ENCODE data around the gene ADH6. TPM values are rescaled to one million over a fixed set of nuclear protein-coding genes. Genes with fewer than 3 reads are reported as not detected.

The ADH6 gene
- total RNA-seq, 3 donors from 2014 or later = 6.2 to 18.6 (median 16.6) TPM

GRCh38 chr4:99157478-99157935 lies 61.5 kb downstream of the ADH6 start:
- intact Hi-C loops (cut with DNase I, micrococcal nuclease) = no loop called here
- no peaks in the 10 kb centered on the region for H3K9me3 ChIP-seq
- peaks cover 7% of the 10 kb centered on the region for H3K4me1 ChIP-seq (ENCODE audit: low read depth)
- no peaks in the 10 kb centered on the region for H3K36me3 ChIP-seq (ENCODE audit: low read depth)
- no peak overlapping the region for H3K4me3 ChIP-seq
- DNase-seq (no peak), ATAC-seq (peak; percentile 42)
- no peak for TF ChIP-seq CTCF (IDR thresholded peaks at IDR 0.05)

- intact Hi-C loops (cut with DNase I, micrococcal nuclease) = no loop called here
- DNase-seq (no peak), ATAC-seq (peak; percentile 24)
- Histone ChIP-seq H3K9me3 (no peaks in the 10 kb centered on the region), H3K4me1 (ENCODE audit: low read depth) (peaks cover 7% of the 10 kb centered on the region), H3K36me3 (ENCODE audit: low read depth) (no peaks in the 10 kb centered on the region), H3K4me3 (no peak overlapping the region)
- TF ChIP-seq CTCF (IDR thresholded peaks at IDR 0.05) = no peak
Measured at GRCh38 chr4:99156992-99157391, 62.1 kb downstream of the ADH6 start.

- Histone ChIP-seq H3K9me3 (no peaks in the 10 kb centered on the region), H3K4me1 (ENCODE audit: low read depth) (peaks cover 7% of the 10 kb centered on the region), H3K36me3 (ENCODE audit: low read depth) (no peaks in the 10 kb centered on the region), H3K4me3 (no peak overlapping the region)
- TF ChIP-seq CTCF (IDR thresholded peaks at IDR 0.05) = no peak
- ATAC-seq (no peak), DNase-seq (no peak)
- intact Hi-C loops (cut with DNase I, micrococcal nuclease) = no loop called here
Measured at GRCh38 chr4:99154658-99155342, 64.2 kb downstream of the ADH6 start.

Other genes with a start within 250 kb of the ADH6 start
- 10 to 100 TPM; 53.7 to 70.1 (median 55.0) TPM for gene METAP1, start 223.5 kb downstream of the ADH6 start, total RNA-seq
- gene ADH5, start 130.5 kb downstream of the ADH6 start, total RNA-seq = 100 to 1,000 TPM; 136 to 236 (median 192) TPM
- gene ADH4, start 74.9 kb downstream of the ADH6 start, total RNA-seq = under 1 TPM; 0.19 to 0.41 (median 0.23) TPM
- 1 to 10 TPM in 1 of 3 donors, under 1 TPM in 2; 0.20 to 2.4 (median 0.80) TPM for gene ADH1A, start 71.7 kb upstream of the ADH6 start, total RNA-seq
- 100 to 1,000 TPM in 2 of 3 donors, 10 to 100 TPM in 1; 43.9 to 447 (median 179) TPM for gene ADH1B, start 102.2 kb upstream of the ADH6 start, total RNA-seq
- gene ADH1C, start 133.5 kb upstream of the ADH6 start, total RNA-seq = 100 to 1,000 TPM; 137 to 502 (median 271) TPM
- gene ADH7, start 216.1 kb upstream of the ADH6 start, total RNA-seq = not detected

All from mucosa of descending colon (tissue), 3 donors.